ENCODE results near the gene HS6ST3. TPM values are rescaled to one million over a fixed set of nuclear protein-coding genes. Genes with fewer than 3 reads are reported as not detected.

Gene HS6ST3
- total RNA-seq, 1 donor from 2014 or later = 1.3 TPM

DNA sequence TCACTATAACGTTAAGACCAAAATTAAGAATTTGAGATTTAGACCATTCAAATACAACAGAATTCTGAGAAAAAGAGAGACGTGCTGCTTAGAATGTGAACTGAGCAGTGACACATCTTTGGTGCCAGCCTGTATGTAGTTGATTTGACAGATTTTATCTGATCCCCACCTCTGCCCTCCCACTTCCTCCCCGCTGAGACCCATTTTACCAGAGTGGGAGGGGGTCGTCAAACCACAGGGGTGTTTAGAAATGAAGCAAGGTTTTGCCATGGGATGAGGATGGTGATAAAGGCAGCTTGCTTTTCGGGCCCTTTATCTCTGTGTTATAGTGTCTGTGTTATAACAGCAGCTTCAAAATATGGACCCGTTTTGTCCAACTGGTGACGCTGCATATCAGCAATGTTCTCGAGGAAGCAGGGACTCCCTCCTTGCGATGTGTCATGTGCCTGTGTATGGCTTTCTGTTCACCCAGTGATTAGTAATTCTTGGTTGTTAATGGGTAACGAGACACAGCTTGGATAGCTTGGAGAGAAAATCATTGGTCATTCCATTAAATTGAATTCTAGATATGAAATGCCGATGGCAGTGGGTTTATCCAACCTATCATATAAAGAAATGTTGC is 125.0 kb downstream of the HS6ST3 start:
- H3K4me3 Mint-ChIP-seq (ENCODE audit: unreplicated experiment) = no peak overlapping the region
- DNase-seq = no peak
- peaks cover 4% of the 10 kb centered on the region for H3K27me3 Mint-ChIP-seq (ENCODE audit: unreplicated experiment)
- H3K27ac Mint-ChIP-seq (ENCODE audit: unreplicated experiment) = no peak overlapping the region
- no peaks in the 10 kb centered on the region for H3K36me3 Mint-ChIP-seq (ENCODE audit: unreplicated experiment)
- peaks cover 2% of the 10 kb centered on the region for H3K4me1 Mint-ChIP-seq (ENCODE audit: low read depth, unreplicated experiment)
- no peaks in the 10 kb centered on the region for H3K9me3 Mint-ChIP-seq (ENCODE audit: unreplicated experiment)
- TF ChIP-seq, protein P1, sequence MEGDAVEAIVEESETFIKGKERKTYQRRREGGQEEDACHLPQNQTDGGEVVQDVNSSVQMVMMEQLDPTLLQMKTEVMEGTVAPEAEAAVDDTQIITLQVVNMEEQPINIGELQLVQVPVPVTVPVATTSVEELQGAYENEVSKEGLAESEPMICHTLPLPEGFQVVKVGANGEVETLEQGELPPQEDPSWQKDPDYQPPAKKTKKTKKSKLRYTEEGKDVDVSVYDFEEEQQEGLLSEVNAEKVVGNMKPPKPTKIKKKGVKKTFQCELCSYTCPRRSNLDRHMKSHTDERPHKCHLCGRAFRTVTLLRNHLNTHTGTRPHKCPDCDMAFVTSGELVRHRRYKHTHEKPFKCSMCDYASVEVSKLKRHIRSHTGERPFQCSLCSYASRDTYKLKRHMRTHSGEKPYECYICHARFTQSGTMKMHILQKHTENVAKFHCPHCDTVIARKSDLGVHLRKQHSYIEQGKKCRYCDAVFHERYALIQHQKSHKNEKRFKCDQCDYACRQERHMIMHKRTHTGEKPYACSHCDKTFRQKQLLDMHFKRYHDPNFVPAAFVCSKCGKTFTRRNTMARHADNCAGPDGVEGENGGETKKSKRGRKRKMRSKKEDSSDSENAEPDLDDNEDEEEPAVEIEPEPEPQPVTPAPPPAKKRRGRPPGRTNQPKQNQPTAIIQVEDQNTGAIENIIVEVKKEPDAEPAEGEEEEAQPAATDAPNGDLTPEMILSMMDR (IDR thresholded peaks at IDR 0.05; ENCODE audit: partially characterized antibody, unreplicated experiment) = no peak

DNA sequence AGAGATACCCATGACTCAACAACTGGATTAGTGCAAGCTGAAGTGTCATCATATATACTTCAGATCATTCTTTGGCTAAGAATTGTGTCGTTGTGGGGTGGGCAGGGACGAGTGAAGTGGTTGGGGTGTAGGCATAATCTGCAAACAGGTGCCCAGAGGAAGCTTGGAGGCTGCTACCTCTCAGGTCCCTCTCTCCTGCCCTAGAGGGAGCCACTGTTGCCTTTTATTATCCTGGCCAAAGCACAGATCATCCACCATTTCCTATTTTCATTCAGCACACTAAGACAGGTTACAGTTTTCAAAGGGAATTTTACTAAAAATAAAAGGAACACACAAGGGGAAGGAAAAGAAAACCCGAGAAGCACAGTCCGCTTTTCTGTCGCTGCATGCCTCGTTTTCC is 126.6 kb downstream of the HS6ST3 start:
- DNase-seq = no peak
- no peaks in the 10 kb centered on the region for H3K9me3 Mint-ChIP-seq (ENCODE audit: unreplicated experiment)
- H3K36me3 Mint-ChIP-seq (ENCODE audit: unreplicated experiment) = no peaks in the 10 kb centered on the region
- peaks cover 2% of the 10 kb centered on the region for H3K4me1 Mint-ChIP-seq (ENCODE audit: low read depth, unreplicated experiment)
- TF ChIP-seq, protein P1 (IDR thresholded peaks at IDR 0.05; ENCODE audit: partially characterized antibody, unreplicated experiment) = no peak
- peaks cover 4% of the 10 kb centered on the region for H3K27me3 Mint-ChIP-seq (ENCODE audit: unreplicated experiment)
- H3K27ac Mint-ChIP-seq (ENCODE audit: unreplicated experiment) = no peak overlapping the region
- no peak overlapping the region for H3K4me3 Mint-ChIP-seq (ENCODE audit: unreplicated experiment)

DNA sequence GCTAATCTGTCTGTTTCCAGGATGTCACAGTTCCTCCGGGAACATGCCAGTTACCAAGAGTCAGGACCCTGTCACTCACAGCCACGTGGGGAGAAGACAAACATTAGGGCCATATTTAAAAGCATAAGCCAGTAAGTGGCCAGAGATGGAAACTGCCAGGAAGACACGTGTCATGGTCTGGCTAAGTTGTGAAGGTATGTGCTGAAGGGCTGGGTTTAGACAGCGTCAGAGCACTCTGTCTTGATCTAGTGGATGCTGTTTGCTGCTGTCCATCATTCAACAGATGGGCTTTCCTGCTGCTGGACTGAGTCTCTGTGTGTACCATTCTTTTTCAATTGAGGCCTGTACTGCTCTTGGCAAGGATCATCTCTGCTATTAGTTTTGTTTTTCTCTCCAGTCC is 128.6 kb downstream of the HS6ST3 start:
- Mint-ChIP-seq H3K27me3 (ENCODE audit: unreplicated experiment) (peaks cover 2% of the 10 kb centered on the region), H3K4me3 (ENCODE audit: unreplicated experiment) (no peak overlapping the region), H3K27ac (ENCODE audit: unreplicated experiment) (no peak overlapping the region), H3K4me1 (ENCODE audit: low read depth, unreplicated experiment) (peaks cover 2% of the 10 kb centered on the region), H3K36me3 (ENCODE audit: unreplicated experiment) (no peaks in the 10 kb centered on the region), H3K9me3 (ENCODE audit: unreplicated experiment) (no peaks in the 10 kb centered on the region)
- DNase-seq = no peak
- TF ChIP-seq, protein P1 (IDR thresholded peaks at IDR 0.05; ENCODE audit: partially characterized antibody, unreplicated experiment) = no peak

DNA sequence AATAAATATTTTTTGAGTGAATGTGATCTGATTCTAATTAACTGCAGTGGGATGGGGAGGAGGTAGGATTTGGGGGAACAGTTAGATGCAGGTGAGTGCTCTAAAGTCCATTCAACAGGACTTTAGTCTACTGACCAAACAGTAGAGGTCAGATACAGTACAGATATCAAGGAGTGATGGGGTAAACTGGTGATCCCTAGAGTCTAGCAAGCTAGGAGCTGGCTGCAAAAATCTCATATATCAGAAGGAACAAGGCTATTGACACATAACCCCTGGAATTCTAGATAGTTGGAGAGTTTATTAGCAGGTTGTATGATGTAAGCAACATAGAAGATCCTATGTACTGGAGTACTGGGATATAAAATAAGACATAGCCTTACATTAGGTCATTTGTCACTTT is 131.6 kb downstream of the HS6ST3 start:
- Mint-ChIP-seq H3K27me3 (ENCODE audit: unreplicated experiment) (peaks cover 2% of the 10 kb centered on the region), H3K36me3 (ENCODE audit: unreplicated experiment) (no peaks in the 10 kb centered on the region), H3K4me3 (ENCODE audit: unreplicated experiment) (no peak overlapping the region), H3K4me1 (ENCODE audit: low read depth, unreplicated experiment) (peaks cover 2% of the 10 kb centered on the region), H3K27ac (ENCODE audit: unreplicated experiment) (no peak overlapping the region), H3K9me3 (ENCODE audit: unreplicated experiment) (no peaks in the 10 kb centered on the region)
- no peak for DNase-seq
- TF ChIP-seq, protein P1 (IDR thresholded peaks at IDR 0.05; ENCODE audit: partially characterized antibody, unreplicated experiment) = no peak

DNA sequence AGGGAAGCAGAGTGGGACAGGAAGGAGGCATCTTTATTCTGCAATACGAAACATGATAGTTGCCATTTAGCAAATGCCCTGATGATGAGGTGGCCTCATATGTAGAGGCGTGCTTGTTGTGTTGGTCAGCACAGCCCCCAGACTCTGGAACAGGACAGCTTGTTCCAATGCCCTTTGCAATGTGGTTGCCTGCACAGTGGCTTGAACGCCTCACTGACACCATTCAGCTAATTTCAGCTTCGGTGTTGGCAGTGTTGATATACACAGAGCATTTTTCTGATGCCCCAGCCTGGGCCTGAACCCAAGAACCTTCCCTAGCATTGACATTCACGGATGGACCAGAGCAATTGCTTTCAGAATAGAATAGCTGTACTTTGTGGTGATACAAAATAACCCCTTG is 133.3 kb downstream of the HS6ST3 start:
- Mint-ChIP-seq H3K27ac (ENCODE audit: unreplicated experiment) (no peak overlapping the region), H3K36me3 (ENCODE audit: unreplicated experiment) (no peaks in the 10 kb centered on the region), H3K4me1 (ENCODE audit: low read depth, unreplicated experiment) (peaks cover 1% of the 10 kb centered on the region), H3K9me3 (ENCODE audit: unreplicated experiment) (no peaks in the 10 kb centered on the region), H3K4me3 (ENCODE audit: unreplicated experiment) (no peak overlapping the region), H3K27me3 (ENCODE audit: unreplicated experiment) (peaks cover 2% of the 10 kb centered on the region)
- no peak for DNase-seq
- TF ChIP-seq, protein P1 (IDR thresholded peaks at IDR 0.05; ENCODE audit: partially characterized antibody, unreplicated experiment) = no peak
